IMR-90 (cell line): ENCODE data around the gene GJC1. TPM values are rescaled to one million over a fixed set of nuclear protein-coding genes. Genes with fewer than 3 reads are reported as not detected.

Experiments used
- ATAC-seq: fragments of 200-7000 bp; cut with Tn5 transposase; 2 replicates; pipeline ENCODE4 v1.9.1; 2020; ENCODE audit warnings: low read depth, mild to moderate bottlenecking, moderate library complexity
- BruUV-seq: library from RNA; stranded (reverse); fragments of 400-500 nt; replicated peaks from 2 replicates; lab custom pipeline; 2021; lab: Mats Ljungman, UMichigan
- CTCF ChIA-PET: fragments of 300-600 bp; formaldehyde crosslinking; extraction: SDS; loops from one replicate; lab custom pipeline; 2021; ENCODE audit warnings: antibody characterized with exemption; lab: Yijun Ruan, JAX
- POLR2A ChIA-PET: fragments of 300-600 bp; sonication (Branson Sonifier 250); formaldehyde crosslinking; loops from one replicate; lab custom pipeline; 2022; ENCODE audit warnings: antibody characterized with exemption; ENCODE audit not compliant: unreplicated experiment; lab: Charles Lee
- DNase-seq: peaks from one replicate; pipeline ENCODE4 v3.0.0; 2013
- H2AFZ ChIP-seq: replicated peaks from 2 replicates; pipeline ENCODE3; 2013; ENCODE audit warnings: low read length, mild to moderate bottlenecking; ENCODE audit not compliant: poor library complexity
- H2AK5ac ChIP-seq: 2 replicates; pipeline ENCODE4 v1.6.1; 2013; ENCODE audit warnings: low read depth, low read length, inconsistent platforms
- H2AK9ac ChIP-seq: replicated peaks from 2 replicates; pipeline ENCODE3; 2013; ENCODE audit warnings: mild to moderate bottlenecking, low read depth, low read length, moderate library complexity; ENCODE audit not compliant: poor library complexity
- H2BK120ac ChIP-seq: 2 replicates; pipeline ENCODE4 v1.6.1; 2013; ENCODE audit warnings: low read depth, low read length, inconsistent platforms
- H2BK15ac ChIP-seq: 3 replicates; pipeline ENCODE4 v1.6.1; 2013; ENCODE audit warnings: low read depth, low read length, inconsistent platforms
- H2BK20ac ChIP-seq: 2 replicates; pipeline ENCODE4 v1.6.1; 2013; ENCODE audit warnings: low read depth, mild to moderate bottlenecking, inconsistent platforms, low read length, moderate library complexity
- H2BK5ac ChIP-seq: 2 replicates; pipeline ENCODE4 v1.6.1; 2013; ENCODE audit warnings: mild to moderate bottlenecking, low read depth, low read length, inconsistent platforms; ENCODE audit not compliant: poor library complexity, severe bottlenecking
- H3K14ac ChIP-seq: replicated peaks from 2 replicates; pipeline ENCODE4 v1.6.1; 2013; ENCODE audit warnings: low read depth, low read length, inconsistent platforms
- H3K18ac ChIP-seq: 2 replicates; pipeline ENCODE4 v1.6.1; 2013; ENCODE audit warnings: low read depth, low read length, control low read depth
- H3K23ac ChIP-seq: 2 replicates; pipeline ENCODE4 v1.6.1; 2013; ENCODE audit warnings: low read depth, low read length, inconsistent platforms
- H3K27ac ChIP-seq: 2 replicates; pipeline ENCODE4 v1.5.1; 2013; ENCODE audit warnings: mild to moderate bottlenecking, control low read depth, low read length; ENCODE audit not compliant: insufficient read depth
- H3K27me3 ChIP-seq: 2 replicates; pipeline ENCODE4 v1.6.1; 2013; ENCODE audit warnings: low read length; ENCODE audit not compliant: control insufficient read depth, insufficient read depth
- H3K36me3 ChIP-seq: 2 replicates; pipeline ENCODE4 v1.6.1; 2013; ENCODE audit warnings: low read length, mixed read lengths; ENCODE audit not compliant: control insufficient read depth, insufficient read depth
- H3K4ac ChIP-seq: 2 replicates; pipeline ENCODE4 v1.6.1; 2013; ENCODE audit warnings: low read depth, low read length, inconsistent platforms
- H3K4me1 ChIP-seq: 2 replicates; pipeline ENCODE4 v1.6.1; 2013; ENCODE audit warnings: low read length, mixed read lengths; ENCODE audit not compliant: control insufficient read depth, insufficient read depth
- H3K4me2 ChIP-seq: 2 replicates; pipeline ENCODE4 v1.6.1; 2013; ENCODE audit warnings: low read depth, mild to moderate bottlenecking, control low read depth, low read length, moderate library complexity
- H3K4me3 ChIP-seq: 2 replicates; pipeline ENCODE4 v1.5.1; 2013; ENCODE audit warnings: low read depth, mild to moderate bottlenecking, control low read depth, low read length, moderate library complexity; ENCODE audit not compliant: insufficient read depth
- H3K56ac ChIP-seq: 2 replicates; pipeline ENCODE4 v1.6.1; 2013; ENCODE audit warnings: low read length, inconsistent platforms; ENCODE audit not compliant: insufficient read depth; ENCODE audit errors: extremely low read depth
- H3K79me1 ChIP-seq, 2 experiments: 2 replicates each; pipeline ENCODE4 v1.6.1; 2013; ENCODE audit warnings: low read length in 2 of 2, inconsistent platforms in 1 of 2, low read depth in 1 of 2
- H3K9ac ChIP-seq: 2 replicates; pipeline ENCODE4 v1.6.1; 2013; ENCODE audit warnings: low read depth, low read length, control low read depth
- H3K9me1 ChIP-seq: 2 replicates; pipeline ENCODE4 v1.6.1; 2013; ENCODE audit warnings: low read length, inconsistent platforms; ENCODE audit not compliant: insufficient read depth
- H3K9me3 ChIP-seq: 2 replicates; pipeline ENCODE4 v1.6.1; 2013; ENCODE audit warnings: low read length; ENCODE audit not compliant: control insufficient read depth, insufficient read depth
- H4K20me1 ChIP-seq: 2 replicates; pipeline ENCODE4 v1.6.1; 2013; ENCODE audit warnings: low read length, inconsistent platforms; ENCODE audit not compliant: insufficient read depth
- H4K5ac ChIP-seq: 2 replicates; pipeline ENCODE4 v1.6.1; 2013; ENCODE audit warnings: mild to moderate bottlenecking, low read depth, low read length, control low read depth
- H4K8ac ChIP-seq, 2 experiments: 2 replicates each; pipeline ENCODE4 v1.6.1; 2013; ENCODE audit warnings: low read depth in 2 of 2, low read length in 2 of 2, control low read depth in 1 of 2, inconsistent platforms in 1 of 2
- H4K91ac ChIP-seq: 2 replicates; pipeline ENCODE4 v1.6.1; 2013; ENCODE audit warnings: low read depth, low read length, inconsistent platforms; ENCODE audit not compliant: insufficient read depth
- CEBPB ChIP-seq: IDR thresholded peaks from 2 replicates; pipeline ENCODE4 v1.6.1; 2012; ENCODE audit warnings: low read depth, low read length, improper control_type of control experiment
- CHD1 ChIP-seq: IDR thresholded peaks from 2 replicates; pipeline ENCODE4 v1.6.1; 2012; ENCODE audit warnings: low read depth, low read length, improper control_type of control experiment
- CTCF ChIP-seq: conservative IDR thresholded peaks from 2 replicates; pipeline ENCODE4 v1.5.1; 2012; ENCODE audit warnings: mild to moderate bottlenecking, low read depth, low read length, improper control_type of control experiment
- FOS ChIP-seq: fragments of 150-350 bp; IDR thresholded peaks from 2 replicates; pipeline ENCODE4 v1.6.1; 2016; ENCODE audit warnings: low read depth, low read length
- MAFK ChIP-seq: IDR thresholded peaks from 2 replicates; pipeline ENCODE4 v1.6.1; 2012; ENCODE audit warnings: low read depth, low read length, improper control_type of control experiment
- MAZ ChIP-seq: IDR thresholded peaks from 2 replicates; pipeline ENCODE4 v1.6.1; 2012; ENCODE audit warnings: low read depth, mild to moderate bottlenecking, low read length, improper control_type of control experiment, moderate library complexity, borderline replicate concordance
- NFE2L2 ChIP-seq: fragments of 150-350 bp; IDR thresholded peaks from 2 replicates; pipeline ENCODE4 v1.6.1; 2016; ENCODE audit warnings: low read depth, mild to moderate bottlenecking, low read length
- POLR2A ChIP-seq: IDR thresholded peaks from 2 replicates; pipeline ENCODE4 v1.6.1; 2012; ENCODE audit warnings: mild to moderate bottlenecking, low read depth, low read length
- RCOR1 ChIP-seq: IDR thresholded peaks from 2 replicates; pipeline ENCODE4 v1.6.1; 2012; ENCODE audit warnings: mild to moderate bottlenecking, low read length, improper control_type of control experiment; ENCODE audit not compliant: insufficient replicate concordance
- RFX5 ChIP-seq: IDR thresholded peaks from 2 replicates; pipeline ENCODE4 v1.8.0; 2012; ENCODE audit warnings: low read depth, mild to moderate bottlenecking, low read length, moderate library complexity
- SMC3 ChIP-seq: fragments of 150-350 bp; IDR thresholded peaks from 2 replicates; pipeline ENCODE4 v1.6.1; 2016; ENCODE audit warnings: low read depth, mild to moderate bottlenecking, antibody characterized with exemption, low read length, moderate library complexity
- WGBS, 2 experiments: methylation state at CpG; one replicate each; pipeline versions ENCODE4 v1.1.5 to v1.1.7; 2013; ENCODE audit warnings: missing lambda C conversion rate in 2 of 2; ENCODE audit not compliant: insufficient read length in 1 of 2; ENCODE audit errors: extremely low coverage in 2 of 2; 5-methylcytosine and 5-hydroxymethylcytosine counted together
- dilution Hi-C: fragments of 300-500 bp; cut with HindIII; formaldehyde crosslinking; loops from one replicate; pipeline ENCODE4 v1.14.3; 2018; ENCODE audit warnings: low sequenced_read_pairs; ENCODE audit not compliant: unreplicated experiment
- in situ Hi-C: fragments of 300-500 bp; cut with MboI; formaldehyde crosslinking; loops from 3 replicates; pipeline ENCODE4 v1.14.3; 2019; ENCODE audit warnings: low sequenced_read_pairs, inconsistent platforms, mixed read lengths
- intact Hi-C: fragments of 100-400 bp; cut with micrococcal nuclease; formaldehyde crosslinking; loops from 2 replicates; pipeline ENCODE4 v1.10.0; 2022
- polyA plus RNA-seq, 3 experiments: library from polyadenylated mRNA; depleted of rRNA; stranded (reverse); fragments of >200 nt; gene quantifications; 2 replicates each; pipeline ENCODE4 v1.2.3, GENCODE V29; 2012; ENCODE audit warnings: low replicate concordance in 1 of 3
- total RNA-seq: library from RNA; depleted of rRNA; stranded (reverse); fragments of >200 nt; gene quantifications from 2 replicates; pipeline ENCODE4 v1.2.3, GENCODE V29; 2012
- TF ChIP-seq, protein P1 (sequence below): fragments of 150-350 bp; IDR thresholded peaks from 2 replicates; pipeline ENCODE4 v1.6.1; 2016; ENCODE audit warnings: low read depth, mild to moderate bottlenecking, low read length, moderate library complexity, borderline replicate concordance
- TF ChIP-seq, protein P2 (sequence below): fragments of 150-350 bp; IDR thresholded peaks from 2 replicates; pipeline ENCODE4 v1.6.1; 2017; ENCODE audit warnings: mild to moderate bottlenecking, antibody characterized with exemption, low read length, low read depth

GJC1 gene
- total and polyA plus RNA-seq, 2 of the 4 experiments (the other 2 are of a cell fraction), result 23.9 to 69.7 TPM

DNA sequence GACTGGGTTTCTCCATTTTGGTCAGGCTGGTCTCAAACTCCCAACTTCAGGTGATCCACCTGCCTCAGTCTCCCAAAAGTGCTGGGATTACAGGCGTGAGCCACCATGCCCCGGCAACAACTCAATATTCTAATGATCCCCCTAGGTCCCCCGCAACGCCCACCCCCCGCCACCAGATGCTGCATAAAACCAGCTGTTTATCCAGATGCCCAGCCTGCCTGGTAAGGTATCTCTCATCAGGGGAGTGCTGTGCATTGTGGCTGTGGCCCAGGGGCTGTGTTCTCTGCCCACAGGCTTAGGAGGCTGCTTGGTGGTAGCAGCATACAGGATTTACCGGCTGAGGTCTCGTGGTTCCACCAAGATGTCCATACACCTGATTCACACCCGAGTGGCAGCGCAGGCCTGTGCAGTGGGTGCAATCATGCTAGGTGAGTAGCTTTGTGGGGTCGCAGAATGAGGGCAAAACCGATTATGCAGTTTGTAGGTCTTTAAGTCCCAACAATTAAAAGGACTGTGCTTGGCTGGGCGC is 18.9 kb upstream of the GJC1 start:
- H4K91ac ChIP-seq, result no peak overlapping the region
- ChIA-PET CTCF (no interaction called here), POLR2A (no interaction called here)
- peak overlapping the region; percentile 52 for H2AK9ac ChIP-seq
- H3K18ac ChIP-seq, result no peak overlapping the region
- no peak overlapping the region for H3K27ac ChIP-seq
- H3K4ac ChIP-seq, result no peak overlapping the region
- intact Hi-C loops (no loop called here), dilution Hi-C loops (no loop called here), in situ Hi-C loops (no loop called here)
- no peak overlapping the region for H2AK5ac ChIP-seq
- no peak overlapping the region for H2BK5ac ChIP-seq
- no peaks in the 10 kb centered on the region for H3K27me3 ChIP-seq
- H3K4me1 ChIP-seq, result peaks cover 8% of the 10 kb centered on the region
- TF ChIP-seq, protein P1, sequence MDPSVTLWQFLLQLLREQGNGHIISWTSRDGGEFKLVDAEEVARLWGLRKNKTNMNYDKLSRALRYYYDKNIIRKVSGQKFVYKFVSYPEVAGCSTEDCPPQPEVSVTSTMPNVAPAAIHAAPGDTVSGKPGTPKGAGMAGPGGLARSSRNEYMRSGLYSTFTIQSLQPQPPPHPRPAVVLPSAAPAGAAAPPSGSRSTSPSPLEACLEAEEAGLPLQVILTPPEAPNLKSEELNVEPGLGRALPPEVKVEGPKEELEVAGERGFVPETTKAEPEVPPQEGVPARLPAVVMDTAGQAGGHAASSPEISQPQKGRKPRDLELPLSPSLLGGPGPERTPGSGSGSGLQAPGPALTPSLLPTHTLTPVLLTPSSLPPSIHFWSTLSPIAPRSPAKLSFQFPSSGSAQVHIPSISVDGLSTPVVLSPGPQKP, result no peak
- TF ChIP-seq POLR2A (no peak), FOS (no peak), MAZ (no peak), MAFK (no peak), RCOR1 (no peak), RFX5 (no peak), SMC3 (no peak), NFE2L2 (no peak), CTCF (no peak), CHD1 (no peak), CEBPB (no peak)
- TF ChIP-seq, protein P2, sequence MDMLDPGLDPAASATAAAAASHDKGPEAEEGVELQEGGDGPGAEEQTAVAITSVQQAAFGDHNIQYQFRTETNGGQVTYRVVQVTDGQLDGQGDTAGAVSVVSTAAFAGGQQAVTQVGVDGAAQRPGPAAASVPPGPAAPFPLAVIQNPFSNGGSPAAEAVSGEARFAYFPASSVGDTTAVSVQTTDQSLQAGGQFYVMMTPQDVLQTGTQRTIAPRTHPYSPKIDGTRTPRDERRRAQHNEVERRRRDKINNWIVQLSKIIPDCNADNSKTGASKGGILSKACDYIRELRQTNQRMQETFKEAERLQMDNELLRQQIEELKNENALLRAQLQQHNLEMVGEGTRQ, result no peak
- no peak overlapping the region for H2BK120ac ChIP-seq
- no peak overlapping the region for H3K4me3 ChIP-seq
- no TSS peak for BruUV-seq
- no peak overlapping the region for H2BK20ac ChIP-seq
- no peak overlapping the region for H3K14ac ChIP-seq
- H3K9ac ChIP-seq, result no peak overlapping the region
- no peak overlapping the region for H2AFZ ChIP-seq
- H2BK15ac ChIP-seq, result no peak overlapping the region
- no peak overlapping the region for H3K56ac ChIP-seq
- WGBS, 2 experiments, result 90% methylated on average over 2 of the region's 12 CpGs; no CpG with 5 or more reads in 1 of the 2 experiments
- H4K5ac ChIP-seq, result no peak overlapping the region
- peaks cover 7% of the 10 kb centered on the region for H3K9me1 ChIP-seq
- no peaks in the 10 kb centered on the region for H3K9me3 ChIP-seq
- H4K8ac ChIP-seq, result no peak overlapping the region
- no peaks in the 10 kb centered on the region; a peak in 1 of 4 replicates for H3K79me1 ChIP-seq
- H3K23ac ChIP-seq, result no peak overlapping the region
- H3K4me2 ChIP-seq, result no peak overlapping the region
- H3K36me3 ChIP-seq, result peaks cover 32% of the 10 kb centered on the region
- no peaks in the 10 kb centered on the region for H4K20me1 ChIP-seq
- ATAC-seq, result no peak
- no peak for DNase-seq
